ENCODE results near the gene INTS7. TPM values are rescaled to one million over a fixed set of nuclear protein-coding genes. Genes with fewer than 3 reads are reported as not detected.
A peak's percentile ranks its signal among the peaks of the same experiment; 100 is the strongest.

Gene INTS7
- total and polyA plus RNA-seq, 9 of the 15 experiments (the other 6 are each of a cell fraction or from before 2014, with no cell fraction given), result 27.3 to 68.4 (median 40.4) TPM

- TF ChIP-seq SMAD3 (CRISPR knock-in tag; conservative IDR thresholded peaks at IDR 0.05) (peak; percentile 77; the same call in 1 of the 2 replicates), NR2F6 (CRISPR knock-in tag; IDR thresholded peaks at IDR 0.05) (no peak), ZBTB34 (CRISPR knock-in tag; IDR thresholded peaks at IDR 0.05) (no peak), CHD4 (IDR thresholded peaks at IDR 0.05; ENCODE audit: insufficient read depth, insufficient replicate concordance, low read depth, low read length, poor library complexity, severe bottlenecking) (no peak), NR4A1 (CRISPR knock-in tag; IDR thresholded peaks at IDR 0.05) (no peak), NR4A1 (tag; IDR thresholded peaks at IDR 0.05) (peak; percentile 64; the same call in 1 of the 2 replicates), EGR1 (conservative IDR thresholded peaks at IDR 0.05) (peak; percentile 84), ZEB2 (IDR thresholded peaks at IDR 0.05) (peak; percentile 46; the same call in 1 of the 2 replicates), STAT6 (CRISPR knock-in tag; IDR thresholded peaks at IDR 0.05) (peak; percentile 81; the same call in 1 of the 2 replicates), STAT5A (IDR thresholded peaks at IDR 0.05; ENCODE audit: borderline replicate concordance, low read length) (peak; percentile 35; the same call in 1 of the 2 replicates), YY1 (IDR thresholded peaks at IDR 0.05; ENCODE audit: borderline replicate concordance in 1 of 3, control insufficient read depth in 1 of 3, extremely low read depth in 1 of 3, insufficient read depth in 3 of 3, insufficient read length in 1 of 3, insufficient replicate concordance in 2 of 3, low read depth in 1 of 3, low read length in 2 of 3) (peak; percentile 76 to 93 (median 91)), TAF1 (IDR thresholded peaks at IDR 0.05; ENCODE audit: control insufficient read depth, extremely low read depth, insufficient read depth, low read length, severe bottlenecking) (peak; percentile 85), KLF1 (tag; IDR thresholded peaks at IDR 0.05) (peak; percentile 85; the same call in 1 of the 2 replicates), HIVEP1 (CRISPR knock-in tag; IDR thresholded peaks at IDR 0.05) (peak; percentile 77; the same call in 1 of the 2 replicates), RBM34 (IDR thresholded peaks at IDR 0.05; ENCODE audit: borderline replicate concordance, insufficient read depth, low read length) (no peak), THRA (IDR thresholded peaks at IDR 0.05) (no peak), DNMT1 (IDR thresholded peaks at IDR 0.05) (peak; percentile 82; the same call in 1 of the 2 replicates), ERF (CRISPR knock-in tag; IDR thresholded peaks at IDR 0.05) (0 out of 2 replicates have a peak, but pooled peaks have one; percentile 75), ILK (tag; IDR thresholded peaks at IDR 0.05; ENCODE audit: borderline replicate concordance, low read depth) (no peak), ASH1L (IDR thresholded peaks at IDR 0.05; ENCODE audit: borderline replicate concordance, low read depth, partially characterized antibody) (peak; percentile 61), EP400 (IDR thresholded peaks at IDR 0.05) (peak; percentile 100), NCOA1 (IDR thresholded peaks at IDR 0.05; ENCODE audit: low read depth) (peak; percentile 77), TEAD2 (tag; IDR thresholded peaks at IDR 0.05) (no peak)
These were observed at the start of gene INTS7, which contains the start of gene DTL (continued) for GRCh38 chr1:212035123-212035834.

Measured in K562 (cell line).